Muscle layer of duodenum (tissue), 2 donors: ENCODE data around the gene TSHR.
"Not testable (repeated sequence)": the region's sequence is repeated elsewhere in the genome, so short reads cannot be mapped to it uniquely, and the experiment has no call there.

ENCODE experiments used
- H3K27ac ChIP-seq: one replicate; pipeline ENCODE4 v1.7.0; 2013; ENCODE audit warnings: mild to moderate bottlenecking, low read length
- H3K27me3 ChIP-seq: one replicate; pipeline ENCODE4 v1.7.0; 2013; ENCODE audit warnings: low read depth, mild to moderate bottlenecking, control low read depth, low read length
- H3K36me3 ChIP-seq, 2 donors: one replicate each; pipeline ENCODE4 v1.7.0; 2013; ENCODE audit warnings: low read length in 2 of 2, control low read depth in 1 of 2, mild to moderate bottlenecking in 1 of 2; ENCODE audit not compliant: insufficient read depth in 2 of 2, control insufficient read depth in 1 of 2
- H3K4me1 ChIP-seq, 2 donors: one replicate each; pipeline ENCODE4 v1.7.0; 2013; ENCODE audit warnings: low read length in 2 of 2, mild to moderate bottlenecking in 2 of 2, control low read depth in 1 of 2, moderate library complexity in 1 of 2; ENCODE audit not compliant: insufficient read depth in 2 of 2, control insufficient read depth in 1 of 2
- H3K4me3 ChIP-seq, 2 donors: one replicate each; pipeline ENCODE4 v1.7.0; 2013; ENCODE audit warnings: low read length in 2 of 2, low read depth in 1 of 2, mild to moderate bottlenecking in 1 of 2
- H3K9me3 ChIP-seq, 2 donors: one replicate each; pipeline ENCODE4 v1.7.0; 2013; ENCODE audit warnings: low read length in 2 of 2, control low read depth in 1 of 2, mild to moderate bottlenecking in 1 of 2; ENCODE audit not compliant: control insufficient read depth in 1 of 2
- donor health status: healthy.

The TSHR gene

DNA sequence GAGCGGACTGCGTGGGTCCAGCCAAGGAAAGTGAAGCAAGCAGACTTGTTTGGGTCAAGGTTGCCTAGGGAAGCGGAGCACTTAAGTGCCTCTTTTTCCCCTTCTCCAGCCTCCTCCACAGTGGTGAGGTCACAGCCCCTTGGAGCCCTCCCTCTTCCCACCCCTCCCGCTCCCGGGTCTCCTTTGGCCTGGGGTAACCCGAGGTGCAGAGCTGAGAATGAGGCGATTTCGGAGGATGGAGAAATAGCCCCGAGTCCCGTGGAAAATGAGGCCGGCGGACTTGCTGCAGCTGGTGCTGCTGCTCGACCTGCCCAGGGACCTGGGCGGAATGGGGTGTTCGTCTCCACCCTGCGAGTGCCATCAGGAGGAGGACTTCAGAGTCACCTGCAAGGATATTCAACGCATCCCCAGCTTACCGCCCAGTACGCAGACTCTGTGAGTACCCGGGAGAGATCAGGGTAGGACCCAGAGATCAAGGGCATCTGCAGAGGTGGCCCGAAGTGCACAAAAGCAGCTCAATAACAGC is at the start of gene TSHR:
Gene TSHR (plus strand): TSS at position 206 of the 526 bp plus-strand sequence. CDS start 60 bp downstream, at position 266.
- Histone ChIP-seq H3K4me3 (peak within 1 kb of the TSS; percentile 67 to 79), H3K4me1 (peaks cover 0 to 10% of the 10 kb centered on the region in 2 donors), H3K27me3 (no peaks in the 10 kb centered on the region), H3K9me3 (no peaks in the 10 kb centered on the region), H3K27ac (no peak within 1 kb of the TSS), H3K36me3 (no peaks in the 10 kb centered on the region)

- Histone ChIP-seq H3K4me1 (no peaks in the 10 kb centered on the region), H3K27ac (no peak overlapping the region), H3K4me3 (no peak overlapping the region)
These were observed 49.1 kb upstream of the TSHR start for GRCh38 chr14:80906336-80906735.

GRCh38 chr14:80906946-80907345 is 48.5 kb upstream of the TSHR start:
- H3K36me3 ChIP-seq = no peaks in the 10 kb centered on the region
- H3K4me3 ChIP-seq = no peak overlapping the region
- no peaks in the 10 kb centered on the region for H3K27me3 ChIP-seq
- no peaks in the 10 kb centered on the region for H3K4me1 ChIP-seq
- H3K9me3 ChIP-seq = no peaks in the 10 kb centered on the region
- H3K27ac ChIP-seq = no peak overlapping the region

More at GRCh38 chr14:80906336-80906735, 49.1 kb upstream of the TSHR start:
- no peaks in the 10 kb centered on the region for H3K27me3 ChIP-seq
- no peaks in the 10 kb centered on the region for H3K36me3 ChIP-seq
- H3K9me3 ChIP-seq = no peaks in the 10 kb centered on the region

GRCh38 chr14:80912013-80912412 is 43.4 kb upstream of the TSHR start:
- H3K27ac ChIP-seq, H3K4me3 ChIP-seq, H3K9me3 ChIP-seq, H3K4me1 ChIP-seq, H3K27me3 ChIP-seq: not testable (repeated sequence)
- peaks cover 0 to 15% of the 10 kb centered on the region in 2 donors for H3K36me3 ChIP-seq

- H3K36me3 ChIP-seq = peaks cover 0 to 15% of the 10 kb centered on the region in 2 donors
- H3K4me3 ChIP-seq = no peak overlapping the region
- no peaks in the 10 kb centered on the region for H3K27me3 ChIP-seq
- H3K4me1 ChIP-seq = no peaks in the 10 kb centered on the region
- no peak overlapping the region for H3K27ac ChIP-seq
- H3K9me3 ChIP-seq = no peaks in the 10 kb centered on the region
These were observed 35.8 kb upstream of the TSHR start for GRCh38 chr14:80919622-80920021.

- Histone ChIP-seq H3K27me3 (no peaks in the 10 kb centered on the region), H3K36me3 (no peaks in the 10 kb centered on the region), H3K27ac (no peak overlapping the region), H3K4me3 (no peak overlapping the region), H3K4me1 (no peaks in the 10 kb centered on the region), H3K9me3 (no peaks in the 10 kb centered on the region)
These were observed 32.1 kb upstream of the TSHR start for GRCh38 chr14:80923368-80923767.

DNA sequence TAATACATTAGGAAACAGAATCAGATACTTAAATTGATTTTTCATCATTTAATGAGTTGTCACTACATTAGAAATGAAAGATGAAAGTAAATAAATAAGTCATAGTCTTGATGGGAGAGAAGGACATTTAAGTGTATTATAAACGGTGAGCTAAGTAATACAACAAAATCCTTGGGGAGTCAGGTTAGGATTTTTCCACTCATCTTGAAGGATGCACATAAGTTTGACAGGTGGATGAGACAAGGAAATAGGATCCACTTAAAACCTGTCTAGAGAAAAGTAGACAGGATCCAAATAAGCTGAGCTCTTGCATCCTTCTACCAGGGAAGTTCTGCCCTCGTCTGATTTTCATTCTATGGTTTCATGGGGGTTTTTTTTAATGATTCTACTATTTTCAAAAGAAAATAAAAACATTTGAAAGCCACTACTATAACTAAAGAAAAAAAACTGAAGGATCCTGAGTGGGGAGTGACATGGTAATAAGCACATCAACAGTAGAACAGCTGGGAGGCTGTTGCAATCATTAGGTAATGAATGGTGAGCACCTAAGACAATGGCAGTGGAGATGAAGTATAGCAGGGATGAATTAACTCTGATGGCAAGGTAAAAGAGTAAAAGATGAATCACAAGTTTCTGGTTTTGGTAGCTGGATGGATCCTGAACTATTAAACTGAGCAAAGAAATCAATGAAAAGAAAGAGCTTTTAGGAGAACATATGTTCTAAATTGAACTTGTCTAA is 30.9 kb upstream of the TSHR start:
- Histone ChIP-seq H3K9me3 (no peaks in the 10 kb centered on the region), H3K27ac (no peak overlapping the region), H3K4me3 (no peak overlapping the region), H3K27me3 (no peaks in the 10 kb centered on the region), H3K36me3 (no peaks in the 10 kb centered on the region), H3K4me1 (no peaks in the 10 kb centered on the region)

- Histone ChIP-seq H3K4me1 (no peaks in the 10 kb centered on the region), H3K36me3 (no peaks in the 10 kb centered on the region), H3K27me3 (no peaks in the 10 kb centered on the region), H3K4me3 (no peak overlapping the region), H3K27ac (no peak overlapping the region), H3K9me3 (no peaks in the 10 kb centered on the region)
These were observed 28.9 kb upstream of the TSHR start for GRCh38 chr14:80926397-80927082.

GRCh38 chr14:80927083-80927989 is 28.1 kb upstream of the TSHR start:
- no peaks in the 10 kb centered on the region for H3K9me3 ChIP-seq
- H3K27me3 ChIP-seq = no peaks in the 10 kb centered on the region
- H3K4me3 ChIP-seq = no peak overlapping the region
- H3K36me3 ChIP-seq = no peaks in the 10 kb centered on the region
- H3K4me1 ChIP-seq = no peaks in the 10 kb centered on the region
- no peak overlapping the region for H3K27ac ChIP-seq

DNA sequence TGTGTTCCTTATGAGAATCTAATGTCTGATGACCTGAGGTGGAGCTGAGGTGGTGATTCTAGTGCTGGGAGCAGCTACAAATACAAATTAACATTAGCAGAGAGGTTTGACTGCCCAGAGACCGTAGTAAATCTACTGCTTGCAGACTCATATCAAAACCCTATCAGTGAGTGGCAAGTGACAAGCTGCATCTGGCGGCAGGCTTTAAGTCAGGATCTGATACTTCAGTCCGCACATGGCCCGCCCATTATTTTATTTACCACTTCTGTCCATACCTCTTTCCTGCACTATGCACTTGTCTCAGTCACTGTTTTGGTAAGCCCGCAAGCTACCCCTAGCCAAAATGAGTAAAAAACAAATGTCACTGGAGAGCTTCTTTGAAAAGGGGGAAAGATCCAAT is 25.3 kb upstream of the TSHR start:
- Histone ChIP-seq H3K9me3 (no peaks in the 10 kb centered on the region), H3K27ac (no peak overlapping the region), H3K4me3 (no peak overlapping the region), H3K36me3 (no peaks in the 10 kb centered on the region), H3K4me1 (no peaks in the 10 kb centered on the region), H3K27me3 (no peaks in the 10 kb centered on the region)

- no peaks in the 10 kb centered on the region for H3K4me1 ChIP-seq
- no peaks in the 10 kb centered on the region for H3K27me3 ChIP-seq
- H3K9me3 ChIP-seq = no peaks in the 10 kb centered on the region
- no peak overlapping the region for H3K4me3 ChIP-seq
- H3K27ac ChIP-seq = no peak overlapping the region
- H3K36me3 ChIP-seq = no peaks in the 10 kb centered on the region
These were observed 24.5 kb upstream of the TSHR start for GRCh38 chr14:80930836-80931389.
